DOHH2 (cell line): ENCODE data around the gene PLA2G2C.

Source experiments
- CTCF ChIP-seq: fragments of 200-600 bp; sonication (generic); IDR thresholded peaks from one replicate; pipeline ENCODE4 v1.5.1; 2014; ENCODE audit warnings: antibody characterized with exemption, mild to moderate bottlenecking, low read depth, low read length; ENCODE audit not compliant: poor library complexity, severe bottlenecking
- EZH2phosphoT487 ChIP-seq: fragments of 200-600 bp; sonication (generic); IDR thresholded peaks from 2 replicates; pipeline ENCODE4 v1.6.1; 2017; ENCODE audit warnings: borderline replicate concordance, mild to moderate bottlenecking, antibody characterized with exemption, low read length, moderate library complexity, mixed read lengths

GRCh38 chr1:20141001-20141400 lies 45.3 kb downstream of the PLA2G2C start:
- TF ChIP-seq CTCF (no peak), EZH2phosphoT487 (no peak)
